GM12878 (cell line): ENCODE results near the gene OR2V1. TPM values are rescaled to one million over a fixed set of nuclear protein-coding genes. Genes with fewer than 3 reads are reported as not detected.

ENCODE experiments used
- ATAC-seq: fragments of 200-7000 bp; cut with Tn5 transposase; 3 replicates; pipeline ENCODE4 v1.9.1; 2020; ENCODE audit warnings: mild to moderate bottlenecking, moderate library complexity
- BruUV-seq: library from RNA; stranded (reverse); fragments of 400-500 nt; replicated peaks from 2 replicates; lab custom pipeline; 2021; lab: Mats Ljungman, UMichigan
- CTCF ChIA-PET: fragments of 300-600 bp; sonication (Branson Sonifier 250); formaldehyde crosslinking; extraction: SDS; loops from one replicate; lab custom pipeline; 2021; ENCODE audit warnings: inconsistent platforms; lab: Yijun Ruan, JAX
- POLR2A ChIA-PET: fragments of 350-600 bp; formaldehyde crosslinking; extraction: SDS; loops from one replicate; lab custom pipeline; 2021; ENCODE audit warnings: inconsistent platforms; lab: Charles Lee
- RAD21 ChIA-PET: fragments of 300-600 bp; sonication (Branson Sonifier 250); formaldehyde crosslinking; loops from one replicate; lab custom pipeline; 2023; ENCODE audit warnings: antibody characterized with exemption; ENCODE audit not compliant: unreplicated experiment; lab: Charles Lee
- SMC1A ChIA-PET: fragments of 300-600 bp; sonication (Branson Sonifier 250); formaldehyde crosslinking; loops from one replicate; lab custom pipeline; 2023; ENCODE audit not compliant: unreplicated experiment, uncharacterized antibody; lab: Charles Lee
- DNase-seq: peaks from one replicate; pipeline ENCODE4 v3.0.0-alpha.2; 2011; ENCODE audit warnings: low read depth, low spot score
- FAIRE-seq: peaks from 3 replicates; lab custom pipeline; 2011; peaks lifted over from hg19 to GRCh38; lab: Jason Lieb, UNC
- H2AFZ ChIP-seq: 2 replicates; pipeline ENCODE4 v1.6.0; 2011; ENCODE audit warnings: low read depth, low read length, control low read depth; ENCODE audit not compliant: control insufficient read depth
- H3K27ac ChIP-seq: 2 replicates; pipeline ENCODE4 v1.5.1; 2011; ENCODE audit warnings: control low read depth; ENCODE audit not compliant: control insufficient read depth, insufficient read depth
- H3K27me3 ChIP-seq, 2 experiments: replicated peaks in 1 of 2; 2 replicates each; pipeline versions ENCODE4 v1.6.0 to v1.6.1; 2011; ENCODE audit warnings: low read length in 1 of 2; ENCODE audit not compliant: control insufficient read depth in 2 of 2, insufficient read depth in 2 of 2
- H3K36me3 ChIP-seq, 2 experiments: 2 replicates each; pipeline ENCODE4 v1.5.1; 2011; ENCODE audit warnings: low read length in 1 of 2; ENCODE audit not compliant: control insufficient read depth in 2 of 2, insufficient read depth in 2 of 2
- H3K4me1 ChIP-seq: 2 replicates; pipeline ENCODE4 v1.6.1; 2011; ENCODE audit warnings: mild to moderate bottlenecking, low read length, moderate library complexity, mixed read lengths; ENCODE audit not compliant: control insufficient read depth, insufficient read depth
- H3K4me2 ChIP-seq: 2 replicates; pipeline ENCODE4 v1.6.0; 2011; ENCODE audit warnings: control low read depth; ENCODE audit not compliant: control insufficient read depth, insufficient read depth
- H3K4me3 ChIP-seq: fragments of 200-600 bp; sonication (generic); 2 replicates; pipeline ENCODE4 v1.5.1; 2016
- H3K79me2 ChIP-seq: 2 replicates; pipeline ENCODE4 v1.6.0; 2011; ENCODE audit warnings: low read length; ENCODE audit not compliant: control insufficient read depth, insufficient read depth
- H3K9ac ChIP-seq: 2 replicates; pipeline ENCODE4 v1.8.0; 2011; ENCODE audit warnings: low read length, control low read depth, mixed read lengths; ENCODE audit not compliant: control insufficient read depth, insufficient read depth
- H3K9me3 ChIP-seq: replicated peaks from 3 replicates; pipeline ENCODE4 v1.5.1; 2011; ENCODE audit warnings: mild to moderate bottlenecking, low read length; ENCODE audit not compliant: control insufficient read depth, insufficient read depth
- H4K20me1 ChIP-seq: 2 replicates; pipeline ENCODE4 v1.6.0; 2011; ENCODE audit not compliant: control insufficient read depth, insufficient read depth
- BACH1 ChIP-seq: fragments of 450-650 bp; IDR thresholded peaks from 2 replicates; pipeline ENCODE4 v1.6.1; 2017; ENCODE audit warnings: mild to moderate bottlenecking, borderline replicate concordance
- CHD1 ChIP-seq: IDR thresholded peaks from 2 replicates; pipeline ENCODE4 v1.6.1; 2012; ENCODE audit warnings: low read depth, low read length, improper control_type of control experiment
- CUX1 ChIP-seq: IDR thresholded peaks from 2 replicates; pipeline ENCODE4 v1.6.1; 2012; ENCODE audit warnings: improper control_type of control experiment, low read depth, low read length; ENCODE audit not compliant: insufficient replicate concordance
- E4F1 ChIP-seq: fragments of 450-650 bp; IDR thresholded peaks from 2 replicates; pipeline ENCODE4 v1.6.1; 2018; ENCODE audit warnings: borderline replicate concordance, mild to moderate bottlenecking; ENCODE audit not compliant: partially characterized antibody
- FOXK2 ChIP-seq: fragments of 450-650 bp; IDR thresholded peaks from 2 replicates; pipeline ENCODE4 v1.6.1; 2017; ENCODE audit warnings: mild to moderate bottlenecking, moderate library complexity
- GABPA ChIP-seq: IDR thresholded peaks from 2 replicates; pipeline ENCODE4 v1.6.1; 2014; ENCODE audit warnings: antibody characterized with exemption, low read depth, mild to moderate bottlenecking, inconsistent platforms
- IKZF2 ChIP-seq, 2 experiments: fragments of 450-650 bp; IDR thresholded peaks; 2 replicates each; pipeline ENCODE4 v1.6.1; 2017; ENCODE audit warnings: mild to moderate bottlenecking in 2 of 2, moderate library complexity in 2 of 2
- IRF3 ChIP-seq: fragments of 450-650 bp; IDR thresholded peaks from 2 replicates; pipeline ENCODE4 v1.6.1; 2014; ENCODE audit warnings: mild to moderate bottlenecking
- IRF4 ChIP-seq: IDR thresholded peaks from 2 replicates; pipeline ENCODE4 v1.6.1; 2011; ENCODE audit warnings: low read depth, low read length
- JUNB ChIP-seq: IDR thresholded peaks from 2 replicates; pipeline ENCODE4 v1.6.1; 2016; ENCODE audit warnings: antibody characterized with exemption, mild to moderate bottlenecking
- MYB ChIP-seq: fragments of 150-350 bp; IDR thresholded peaks from 2 replicates; pipeline ENCODE4 v1.6.1; 2014; ENCODE audit warnings: mild to moderate bottlenecking, low read depth, low read length, borderline replicate concordance
- NR2C1 ChIP-seq: fragments of 450-650 bp; IDR thresholded peaks from 2 replicates; pipeline ENCODE4 v1.6.1; 2017; ENCODE audit warnings: antibody characterized with exemption, mild to moderate bottlenecking, moderate library complexity
- SIX5 ChIP-seq: IDR thresholded peaks from 2 replicates; pipeline ENCODE4 v1.6.1; 2011; ENCODE audit warnings: mild to moderate bottlenecking, low read depth, low read length, moderate library complexity; ENCODE audit not compliant: severe bottlenecking
- SMAD1 ChIP-seq: fragments of 450-650 bp; IDR thresholded peaks from 2 replicates; pipeline ENCODE4 v1.6.1; 2018; ENCODE audit warnings: mild to moderate bottlenecking, low read depth; ENCODE audit not compliant: partially characterized antibody
- SRF ChIP-seq, 2 experiments: IDR thresholded peaks; 2 replicates each; pipeline ENCODE4 v1.6.1; 2011; ENCODE audit warnings: low read depth in 2 of 2, low read length in 2 of 2, mild to moderate bottlenecking in 1 of 2, moderate library complexity in 1 of 2
- YY1 ChIP-seq: IDR thresholded peaks from 2 replicates; pipeline ENCODE4 v1.6.1; 2011; ENCODE audit warnings: low read depth, mild to moderate bottlenecking, low read length
- ZNF622 ChIP-seq: fragments of 450-650 bp; IDR thresholded peaks from 2 replicates; pipeline ENCODE4 v1.6.1; 2017; ENCODE audit warnings: mild to moderate bottlenecking, inconsistent platforms
- WGBS: methylation state at CpG from one replicate; pipeline ENCODE4 v1.1.6; 2016; ENCODE audit warnings: low lambda C conversion rate; ENCODE audit not compliant: insufficient replicate concordance, insufficient coverage; ENCODE audit errors: missing lambda C conversion rate; 5-methylcytosine and 5-hydroxymethylcytosine counted together
- in situ Hi-C: fragments of 300-500 bp; cut with MboI; formaldehyde crosslinking; loops from 9 replicates; pipeline ENCODE4 v1.14.3; 2018; ENCODE audit warnings: mixed read lengths
- intact Hi-C: fragments of 100-400 bp; cut with micrococcal nuclease; formaldehyde crosslinking; loops from one replicate; pipeline ENCODE4 v1.14.2; 2022; ENCODE audit not compliant: unreplicated experiment
- polyA plus RNA-seq, 11 experiments: library from polyadenylated mRNA; depleted of rRNA in 4 of 11; unstranded in 6 of 11; stranded (reverse) in 5 of 11; fragments of >200 nt; fragmentation: Nextera tagmentation in 4 of 11; fragmentation: Illumina TruSeq in 1 of 11; extraction: Ambion mirVana in 4 of 11; extraction: Trizol in 1 of 11; gene quantifications; 1 replicate in 1 of 11; 2 replicates in 10 of 11; pipeline versions ENCODE4 v1.2.1 to v1.2.3, GENCODE V29; 2011 to 2016; ENCODE audit warnings: inconsistent platforms in 2 of 11, missing spikeins in 2 of 11, low read depth in 1 of 11
- total RNA-seq, 4 experiments: library from RNA; depleted of rRNA in 3 of 4; stranded (reverse); fragments of >200 nt in 3 of 4; fragmentation: Illumina TruSeq in 1 of 4; extraction: Trizol in 1 of 4; gene quantifications; 2 replicates each; pipeline versions ENCODE4 v1.2.1 to v1.2.3, GENCODE V29; 2013 to 2021

OR2V1 gene
- total and polyA plus RNA-seq, 10 of the 15 experiments (the other 5 are each of a cell fraction or from before 2014, with no cell fraction given): 0.20 to 4.4 TPM; not detected in 8

- SMC1A ChIA-PET: no interaction called here
These were observed 14.2 kb upstream of the OR2V1 start for GRCh38 chr5:181145133-181145532.

More at GRCh38 chr5:181145133-181145532, 14.2 kb upstream of the OR2V1 start:
- Histone ChIP-seq H3K79me2 (no peaks in the 10 kb centered on the region), H2AFZ (no peak overlapping the region), H3K9me3 (no peaks in the 10 kb centered on the region; the same call in 2 of the 3 replicates), H3K9ac (no peak overlapping the region), H3K4me2 (no peak overlapping the region), H3K27me3 (no peaks in the 10 kb centered on the region; a peak in 2 of 4 replicates), H3K4me1 (no peaks in the 10 kb centered on the region), H3K36me3 (no peaks in the 10 kb centered on the region), H4K20me1 (no peaks in the 10 kb centered on the region), H3K4me3 (no peak overlapping the region), H3K27ac (no peak overlapping the region)
- POLR2A ChIA-PET: no interaction called here
- CTCF ChIA-PET: interaction anchor here (0.7 kb wide), 1 partner anchor 168 kb away, joined by 3 read pairs; no protein-coding TSS in a partner anchor
- ATAC-seq (no peak), DNase-seq (no peak), FAIRE-seq (no peak)
- in situ Hi-C loops (no loop called here), intact Hi-C loops (no loop called here)
- TF ChIP-seq IKZF2 (IDR thresholded peaks at IDR 0.05): no peak
- TF ChIP-seq CUX1: no peak
- TF ChIP-seq E4F1: no peak
- TF ChIP-seq CHD1: no peak
- TF ChIP-seq NR2C1: no peak
- TF ChIP-seq IRF4: no peak
- TF ChIP-seq ZNF622: no peak
- TF ChIP-seq JUNB: no peak
- TF ChIP-seq MYB: no peak
- no peak for TF ChIP-seq IRF3
- no peak for TF ChIP-seq BACH1
- TF ChIP-seq YY1: no peak
- TF ChIP-seq SMAD1: no peak
- no peak for TF ChIP-seq GABPA
- no peak for TF ChIP-seq SIX5
- no peak for TF ChIP-seq FOXK2
- no peak for TF ChIP-seq SRF (IDR thresholded peaks at IDR 0.05; ENCODE audit: low read depth in 2 of 2, low read length in 2 of 2)
- 4% methylated on average over 1 of the region's 1 CpG for WGBS
- BruUV-seq: no TSS peak
- RAD21 ChIA-PET: no interaction called here
